ENCODE data around the gene CCDC91.

Gene CCDC91

GRCh38 chr12:28568704-28569103 lies 378.4 kb downstream of the CCDC91 start:
- no peak for TF ChIP-seq PAX5 (IDR thresholded peaks at IDR 0.05; ENCODE audit: insufficient read depth, low read length, severe bottlenecking)
- FAIRE-seq = no peak
- no peak for DNase-seq (ENCODE audit: insufficient read length, low spot score)

GRCh38 chr12:28569698-28570411 lies 379.6 kb downstream of the CCDC91 start:
- FAIRE-seq = no peak

GRCh38 chr12:28570811-28571210 lies 380.6 kb downstream of the CCDC91 start:
- FAIRE-seq (no peak), DNase-seq (ENCODE audit: insufficient read length, low spot score) (no peak)
- no peak for TF ChIP-seq POLR2AphosphoS5 (IDR thresholded peaks at IDR 0.05; ENCODE audit: low read depth, low read length)
- TF ChIP-seq SPI1 (IDR thresholded peaks at IDR 0.05; ENCODE audit: low read depth, low read length) = no peak
- no peak for TF ChIP-seq PAX5 (IDR thresholded peaks at IDR 0.05; ENCODE audit: insufficient read depth, low read length, severe bottlenecking)
- no peak for TF ChIP-seq POLR2A (IDR thresholded peaks at IDR 0.05; ENCODE audit: low read depth, low read length)
- no peak for TF ChIP-seq POU2F2 (IDR thresholded peaks at IDR 0.05; ENCODE audit: low read depth, low read length)
- TF ChIP-seq TAF1 (IDR thresholded peaks at IDR 0.05; ENCODE audit: low read depth, low read length) = no peak

More at GRCh38 chr12:28569698-28570411, 379.6 kb downstream of the CCDC91 start:
- no peak for DNase-seq (ENCODE audit: insufficient read length, low spot score)
- TF ChIP-seq SPI1 (IDR thresholded peaks at IDR 0.05; ENCODE audit: low read depth, low read length) (no peak), POU2F2 (IDR thresholded peaks at IDR 0.05; ENCODE audit: low read depth, low read length) (no peak), POLR2AphosphoS5 (IDR thresholded peaks at IDR 0.05; ENCODE audit: low read depth, low read length) (no peak), PAX5 (IDR thresholded peaks at IDR 0.05; ENCODE audit: insufficient read depth, low read length, severe bottlenecking) (no peak), TAF1 (IDR thresholded peaks at IDR 0.05; ENCODE audit: low read depth, low read length) (no peak), POLR2A (IDR thresholded peaks at IDR 0.05; ENCODE audit: low read depth, low read length) (no peak)

GRCh38 chr12:28574746-28575592 lies 384.7 kb downstream of the CCDC91 start:
- FAIRE-seq (no peak), DNase-seq (ENCODE audit: insufficient read length, low spot score) (no peak)
- TF ChIP-seq POLR2AphosphoS5 (IDR thresholded peaks at IDR 0.05; ENCODE audit: low read depth, low read length) = no peak
- TF ChIP-seq POU2F2 (IDR thresholded peaks at IDR 0.05; ENCODE audit: low read depth, low read length) = no peak

- no peak for DNase-seq (ENCODE audit: insufficient read length, low spot score)
- TF ChIP-seq PAX5 (IDR thresholded peaks at IDR 0.05; ENCODE audit: insufficient read depth, low read length, severe bottlenecking) (no peak), POLR2AphosphoS5 (IDR thresholded peaks at IDR 0.05; ENCODE audit: low read depth, low read length) (no peak), TAF1 (IDR thresholded peaks at IDR 0.05; ENCODE audit: low read depth, low read length) (no peak), POU2F2 (IDR thresholded peaks at IDR 0.05; ENCODE audit: low read depth, low read length) (no peak), SPI1 (IDR thresholded peaks at IDR 0.05; ENCODE audit: low read depth, low read length) (no peak), POLR2A (IDR thresholded peaks at IDR 0.05; ENCODE audit: low read depth, low read length) (no peak)
- no peak for FAIRE-seq
These were observed 385.4 kb downstream of the CCDC91 start for GRCh38 chr12:28575593-28576205.

- DNase-seq (ENCODE audit: insufficient read length, low spot score) = no peak
- TF ChIP-seq PAX5 (IDR thresholded peaks at IDR 0.05; ENCODE audit: insufficient read depth, low read length, severe bottlenecking) = no peak
- TF ChIP-seq POU2F2 (IDR thresholded peaks at IDR 0.05; ENCODE audit: low read depth, low read length) = no peak
- no peak for TF ChIP-seq POLR2A (IDR thresholded peaks at IDR 0.05; ENCODE audit: low read depth, low read length)
- FAIRE-seq = no peak
These were observed 388.1 kb downstream of the CCDC91 start for GRCh38 chr12:28578361-28578760.

GRCh38 chr12:28578833-28579252 lies 388.6 kb downstream of the CCDC91 start:
- FAIRE-seq (no peak), DNase-seq (ENCODE audit: insufficient read length, low spot score) (no peak)
- TF ChIP-seq SPI1 (IDR thresholded peaks at IDR 0.05; ENCODE audit: low read depth, low read length) = no peak
- no peak for TF ChIP-seq PAX5 (IDR thresholded peaks at IDR 0.05; ENCODE audit: insufficient read depth, low read length, severe bottlenecking)
- TF ChIP-seq POU2F2 (IDR thresholded peaks at IDR 0.05; ENCODE audit: low read depth, low read length) = no peak

GRCh38 chr12:28582672-28583376 lies 392.6 kb downstream of the CCDC91 start:
- FAIRE-seq (no peak), DNase-seq (ENCODE audit: insufficient read length, low spot score) (no peak)
- TF ChIP-seq PAX5 (IDR thresholded peaks at IDR 0.05; ENCODE audit: insufficient read depth, low read length, severe bottlenecking) (no peak), POLR2AphosphoS5 (IDR thresholded peaks at IDR 0.05; ENCODE audit: low read depth, low read length) (no peak), SPI1 (IDR thresholded peaks at IDR 0.05; ENCODE audit: low read depth, low read length) (no peak), TAF1 (IDR thresholded peaks at IDR 0.05; ENCODE audit: low read depth, low read length) (no peak), POLR2A (IDR thresholded peaks at IDR 0.05; ENCODE audit: low read depth, low read length) (no peak), POU2F2 (IDR thresholded peaks at IDR 0.05; ENCODE audit: low read depth, low read length) (no peak)

- FAIRE-seq = no peak
- DNase-seq (ENCODE audit: insufficient read length, low spot score) = no peak
- TF ChIP-seq TAF1 (IDR thresholded peaks at IDR 0.05; ENCODE audit: low read depth, low read length) = no peak
- no peak for TF ChIP-seq PAX5 (IDR thresholded peaks at IDR 0.05; ENCODE audit: insufficient read depth, low read length, severe bottlenecking)
- TF ChIP-seq POU2F2 (IDR thresholded peaks at IDR 0.05; ENCODE audit: low read depth, low read length) = no peak
- TF ChIP-seq POLR2AphosphoS5 (IDR thresholded peaks at IDR 0.05; ENCODE audit: low read depth, low read length) = no peak
These were observed 393.5 kb downstream of the CCDC91 start for GRCh38 chr12:28583701-28584261.
